ENCODE measurements around the gene FLRT1.

Gene FLRT1

DNA sequence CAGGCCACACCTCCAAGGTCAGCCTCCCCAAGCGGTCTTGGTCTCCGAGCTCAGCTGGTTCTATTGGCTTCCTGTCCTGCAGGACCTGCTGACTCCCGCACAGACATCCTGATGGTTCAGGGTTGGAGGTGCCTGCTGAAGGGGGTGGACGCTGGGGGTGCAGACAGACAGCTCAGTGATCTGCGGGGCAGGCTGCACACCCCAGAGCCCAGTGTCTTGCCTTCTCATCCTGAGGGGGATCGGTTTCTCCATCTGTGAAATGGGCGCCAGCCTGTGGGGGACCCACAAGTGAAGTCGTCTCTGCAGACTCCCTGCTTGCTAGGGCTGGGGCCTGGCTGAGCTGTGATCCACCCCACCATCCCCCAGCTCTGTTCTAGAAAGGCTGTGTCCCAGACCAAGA is 13.8 kb downstream of the FLRT1 start:
- no peak for FAIRE-seq

DNA sequence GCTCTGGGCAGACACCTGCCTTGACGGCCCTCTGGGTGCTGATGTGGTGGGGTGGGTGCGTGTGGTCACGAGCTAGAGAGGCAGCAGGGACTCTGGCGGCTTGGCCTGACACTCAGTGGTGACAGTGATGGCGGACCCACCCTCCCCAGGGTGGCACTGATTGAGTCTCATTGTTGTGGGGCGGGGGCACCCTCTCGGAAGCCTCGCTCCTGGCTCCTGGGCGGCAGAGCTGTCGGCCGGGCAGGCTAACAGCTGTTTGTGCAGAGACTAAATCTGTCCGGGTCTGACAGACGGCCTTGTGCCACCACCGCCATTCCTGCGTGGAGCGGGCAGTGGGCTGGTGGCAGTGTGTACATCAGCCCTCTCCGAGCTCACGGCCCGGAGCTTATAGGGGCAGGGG is 15.6 kb downstream of the FLRT1 start:
- no peak for FAIRE-seq

GRCh38 chr11:64052436-64052835 is 16.7 kb downstream of the FLRT1 start:
- no peak for FAIRE-seq

DNA sequence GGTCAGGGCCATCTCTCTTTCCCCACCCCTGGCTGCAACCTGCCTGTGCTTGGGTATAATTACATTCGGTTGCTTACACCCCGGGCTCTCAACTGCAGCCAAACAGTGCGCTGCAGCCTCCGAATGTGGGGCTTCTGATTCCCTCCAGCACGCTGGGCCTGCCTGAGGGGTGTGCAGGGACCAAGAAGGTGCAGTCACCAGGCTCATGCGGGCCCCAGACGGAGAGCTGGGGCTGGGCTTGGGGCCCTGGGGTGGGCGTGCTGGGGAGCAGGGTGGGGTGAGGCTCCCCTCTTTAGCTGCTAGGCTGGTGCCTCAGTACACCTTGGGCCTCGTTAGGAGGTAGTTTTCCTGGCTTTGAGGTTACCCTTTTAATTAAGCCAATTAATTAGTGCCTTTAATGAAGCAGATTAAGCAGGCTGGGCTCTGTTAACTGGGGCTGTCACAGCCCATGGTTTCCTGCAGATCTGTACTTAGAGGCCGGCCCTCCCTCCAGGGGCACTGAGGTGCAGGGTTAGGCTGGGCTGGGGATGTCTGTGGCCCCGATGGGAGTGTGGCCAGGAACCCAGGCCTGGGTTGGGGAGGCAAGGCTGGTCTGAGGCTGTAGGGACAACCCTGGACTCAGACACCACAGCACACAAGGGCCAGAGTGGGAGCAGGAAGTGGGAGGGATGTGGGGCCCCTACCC is 17.3 kb downstream of the FLRT1 start:
- no peak for FAIRE-seq

GRCh38 chr11:64053699-64054098 is 18.0 kb downstream of the FLRT1 start:
- FAIRE-seq, result no peak

DNA sequence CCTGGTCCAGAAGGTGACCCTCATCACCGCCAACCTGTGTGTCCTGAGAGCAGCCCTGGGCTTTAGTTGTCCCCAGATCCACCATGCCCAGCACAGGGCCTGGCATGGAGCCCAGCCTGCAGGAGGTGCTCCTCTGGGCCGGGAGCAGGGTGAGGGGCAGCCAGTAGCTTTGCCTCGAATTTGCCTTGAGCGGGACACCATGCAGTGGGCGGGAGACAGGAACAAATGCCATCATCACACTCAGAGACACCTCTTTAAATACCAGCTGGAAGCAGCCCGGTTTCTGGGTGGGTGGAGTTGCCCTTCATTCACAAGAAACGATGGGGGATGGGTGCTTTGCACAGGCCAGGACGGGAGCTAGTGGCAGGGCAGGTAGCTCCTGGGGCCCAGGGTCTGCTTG is 19.3 kb downstream of the FLRT1 start:
- FAIRE-seq, result no peak

DNA sequence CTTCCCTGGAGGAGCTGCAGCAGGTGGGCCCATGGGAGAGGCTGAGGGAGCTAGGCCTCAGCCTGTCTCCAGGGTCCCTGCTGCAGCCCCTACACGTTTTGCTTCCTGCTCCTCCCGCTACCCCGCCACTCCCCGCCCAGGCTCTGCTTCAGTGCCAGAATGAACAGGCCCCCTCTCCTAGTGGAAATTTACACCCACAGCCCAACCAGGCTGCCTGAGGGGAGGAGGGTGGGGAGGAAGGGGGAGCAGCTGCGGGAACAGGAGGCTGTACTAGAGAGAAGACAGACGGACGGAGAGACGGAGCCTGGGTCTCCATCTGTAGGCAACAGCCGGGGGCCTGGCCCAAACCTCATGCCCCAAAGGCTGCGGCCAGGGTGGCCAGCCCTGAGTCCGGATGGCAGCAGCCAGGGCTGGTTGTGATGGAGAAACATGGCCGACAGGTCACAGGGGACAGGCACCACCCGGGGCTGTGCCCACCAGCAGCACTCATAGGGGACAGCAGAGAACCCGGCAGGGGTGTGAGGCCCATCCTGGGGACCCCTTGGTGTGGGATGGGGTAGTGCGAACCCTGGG is 20.6 kb downstream of the FLRT1 start:
- FAIRE-seq, result no peak

- no peak for FAIRE-seq
These were observed 21.1 kb downstream of the FLRT1 start for GRCh38 chr11:64056861-64057260.

DNA sequence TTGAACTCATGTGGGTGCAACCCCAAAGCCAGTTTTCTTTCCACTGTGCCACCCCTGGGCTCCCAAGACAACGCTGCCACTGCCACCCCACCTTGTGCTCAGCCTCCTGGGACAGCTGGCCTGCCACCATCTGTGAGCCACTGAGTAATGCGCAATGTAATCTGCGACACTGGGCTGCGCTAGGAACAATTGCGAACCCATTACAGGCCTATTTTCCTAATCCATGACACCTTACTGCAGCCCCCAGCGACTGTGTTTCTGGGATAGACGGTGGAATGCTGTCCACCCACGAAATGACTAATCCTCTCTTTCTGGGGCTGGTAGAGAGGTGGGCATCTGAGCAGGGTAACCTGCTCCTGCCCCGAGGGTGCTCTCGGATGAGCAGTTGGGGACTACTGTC is 22.2 kb downstream of the FLRT1 start:
- FAIRE-seq, result no peak

DNA sequence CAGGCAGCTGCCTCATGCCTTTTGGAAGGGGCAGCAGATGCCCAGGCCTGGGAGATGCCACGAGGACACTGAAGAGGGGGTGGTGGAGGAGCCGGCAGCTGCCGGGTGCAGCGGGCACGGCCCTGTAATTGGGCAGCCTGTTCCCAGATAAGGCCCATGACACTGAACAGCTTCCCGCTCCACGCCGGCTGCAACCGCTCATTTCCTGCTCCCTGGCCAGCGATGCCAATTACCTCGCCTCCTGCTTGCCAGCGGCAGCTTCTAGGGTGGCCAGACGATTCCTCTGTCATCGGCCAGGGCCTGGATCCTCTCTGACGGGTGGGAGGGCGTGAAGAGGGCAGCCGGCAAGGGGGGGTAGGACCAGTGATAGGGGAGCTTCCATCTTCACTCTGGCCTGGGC is 22.8 kb downstream of the FLRT1 start:
- FAIRE-seq, result no peak

GRCh38 chr11:64059339-64060140 is 23.8 kb downstream of the FLRT1 start:
- FAIRE-seq, result no peak

GRCh38 chr11:64060263-64060860 is 24.6 kb downstream of the FLRT1 start:
- FAIRE-seq, result no peak

- FAIRE-seq, result no peak
These were observed 25.2 kb downstream of the FLRT1 start for GRCh38 chr11:64060861-64061444.

GRCh38 chr11:64062185-64063039 is 26.7 kb downstream of the FLRT1 start:
- no peak for FAIRE-seq

GRCh38 chr11:64063777-64064176 is 28.0 kb downstream of the FLRT1 start:
- FAIRE-seq, result no peak

DNA sequence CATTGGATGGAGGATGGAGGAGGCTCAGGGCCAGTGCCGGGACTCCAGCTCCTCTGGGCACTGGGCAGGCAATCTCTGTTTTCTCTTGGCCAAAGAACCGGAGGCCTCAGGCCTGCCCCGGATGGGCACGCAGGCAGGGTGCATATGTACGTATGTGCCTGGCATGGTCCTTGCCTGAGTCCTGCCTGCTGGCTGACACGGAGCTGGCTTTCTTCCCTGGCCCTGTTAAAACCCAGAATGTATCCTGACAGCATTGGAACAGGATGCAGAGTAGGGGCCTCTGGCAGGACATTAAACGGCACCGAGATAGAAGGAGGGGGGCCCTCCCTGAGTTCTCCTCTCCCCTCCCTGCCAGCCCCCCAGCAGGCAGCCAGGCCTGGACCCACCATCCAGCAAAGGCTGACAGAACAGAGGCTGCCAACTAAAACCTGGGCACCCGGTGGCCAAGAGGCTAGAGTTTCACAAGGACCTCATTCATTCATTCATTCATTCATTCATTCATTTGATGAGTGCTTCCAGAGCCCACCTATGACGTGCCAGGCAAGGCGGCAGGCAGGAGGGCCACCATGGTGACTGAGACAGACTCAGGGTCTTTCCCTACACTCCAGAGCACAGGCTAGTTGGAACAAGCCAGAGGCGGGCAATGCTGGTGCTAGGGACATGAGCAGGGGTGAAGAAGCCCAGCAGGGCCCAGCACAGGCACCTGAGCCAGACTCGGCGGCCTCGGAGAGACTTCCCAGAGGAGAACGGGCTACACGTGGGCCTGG is 28.8 kb downstream of the FLRT1 start:
- FAIRE-seq, result no peak

- FAIRE-seq, result no peak
These were observed 29.4 kb downstream of the FLRT1 start for GRCh38 chr11:64065141-64065465.

DNA sequence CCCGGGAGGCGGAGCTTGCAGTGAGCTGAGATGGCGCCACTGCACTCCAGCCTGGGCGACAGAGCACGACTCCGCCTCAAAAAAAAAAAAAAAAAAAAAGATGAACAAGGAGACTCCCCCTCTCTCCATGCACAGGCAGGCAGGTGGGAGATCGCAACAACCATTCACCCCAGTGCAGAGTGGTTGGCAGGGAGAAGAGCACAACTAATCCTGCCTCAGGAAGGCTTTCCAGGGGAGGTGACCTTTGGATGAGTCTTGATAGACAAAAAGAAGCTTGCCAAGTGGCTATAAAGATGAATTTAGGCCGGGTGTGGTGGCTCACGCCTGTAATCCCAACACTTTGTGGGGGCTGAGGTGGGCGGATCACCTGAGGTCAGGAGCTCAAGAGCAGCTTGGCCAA is 30.0 kb downstream of the FLRT1 start:
- FAIRE-seq, result no peak

- no peak for FAIRE-seq
These were observed 31.7 kb downstream of the FLRT1 start for GRCh38 chr11:64067230-64067993.

- no peak for FAIRE-seq
These were observed 33.1 kb downstream of the FLRT1 start for GRCh38 chr11:64068705-64069400.
